ENCODE results near the gene GPR108.

The GPR108 gene

GRCh38 chr19:6737873-6738786, 750 bp upstream of the GPR108 start:
- peak; percentile 61 to 66 for DNase-seq (ENCODE audit: low read depth in 2 of 2)

- DNase-seq (ENCODE audit: low read depth in 2 of 2): no peak
Observed at GRCh38 chr19:6736917-6737283, 480 bp downstream of the GPR108 start.

- DNase-seq (ENCODE audit: low read depth in 2 of 2): peak; percentile 48 to 53
Observed at GRCh38 chr19:6736169-6736916, 1.0 kb downstream of the GPR108 start.

GRCh38 chr19:6735181-6735911, 2.0 kb downstream of the GPR108 start:
- DNase-seq (ENCODE audit: low read depth in 2 of 2): no peak

- no peak for DNase-seq (ENCODE audit: low read depth in 2 of 2)
Observed at GRCh38 chr19:6734096-6734696, 3.2 kb downstream of the GPR108 start.

GRCh38 chr19:6733338-6734095, 3.9 kb downstream of the GPR108 start:
- DNase-seq (ENCODE audit: low read depth in 2 of 2): no peak

- DNase-seq (ENCODE audit: low read depth in 2 of 2): no peak
Observed at GRCh38 chr19:6732803-6733337, 4.5 kb downstream of the GPR108 start.

- no peak for DNase-seq (ENCODE audit: low read depth in 2 of 2)
Observed at GRCh38 chr19:6731822-6732221, 5.6 kb downstream of the GPR108 start.

- no peak for DNase-seq (ENCODE audit: low read depth in 2 of 2)
Observed at GRCh38 chr19:6730941-6731670, 6.3 kb downstream of the GPR108 start.

GRCh38 chr19:6730153-6730804, 7.1 kb downstream of the GPR108 start:
- DNase-seq (ENCODE audit: low read depth in 2 of 2): peak in 1 of 2 donors; percentile 33

- DNase-seq (ENCODE audit: low read depth in 2 of 2): no peak
Observed at GRCh38 chr19:6729573-6730152, 7.7 kb downstream of the GPR108 start.

GRCh38 chr19:6728346-6728745, 9.0 kb downstream of the GPR108 start:
- no peak for DNase-seq (ENCODE audit: low read depth in 2 of 2)

GRCh38 chr19:6725513-6726231, 11.7 kb downstream of the GPR108 start:
- DNase-seq (ENCODE audit: low read depth in 2 of 2): no peak

GRCh38 chr19:6724631-6725492, 12.5 kb downstream of the GPR108 start:
- no peak for DNase-seq (ENCODE audit: low read depth in 2 of 2)

GRCh38 chr19:6723738-6724137, 13.6 kb downstream of the GPR108 start:
- no peak for DNase-seq (ENCODE audit: low read depth in 2 of 2)

GRCh38 chr19:6723108-6723618, 14.2 kb downstream of the GPR108 start:
- DNase-seq (ENCODE audit: low read depth in 2 of 2): no peak

- no peak for DNase-seq (ENCODE audit: low read depth in 2 of 2)
Observed at GRCh38 chr19:6721773-6722172, 15.6 kb downstream of the GPR108 start.
